Endothelial cell of umbilical vein (primary cell): Measurements from ENCODE around the gene HCAR2. TPM values are rescaled to one million over a fixed set of nuclear protein-coding genes. Genes with fewer than 3 reads are reported as not detected.

Experiments used
- BruUV-seq: library from RNA; stranded (reverse); fragments of 400-500 nt; replicated peaks from 2 replicates; lab custom pipeline; 2021; lab: Mats Ljungman, UMichigan
- CTCF ChIA-PET: fragments of 300-600, 350-600 bp; sonication (Branson Sonifier 250); formaldehyde crosslinking; loops from one replicate; lab custom pipeline; 2021; ENCODE audit warnings: antibody characterized with exemption, inconsistent platforms; lab: Charles Lee
- POLR2A ChIA-PET: fragments of 300-600, 350-600 bp; sonication (Branson Sonifier 250); formaldehyde crosslinking; loops from one replicate; lab custom pipeline; 2021; ENCODE audit warnings: antibody characterized with exemption, inconsistent platforms; lab: Charles Lee
- DNase-seq: peaks from one replicate; pipeline ENCODE4 v3.0.0-alpha.2; 2011; ENCODE audit warnings: low read depth, low spot score
- FAIRE-seq: peaks from 2 replicates; lab custom pipeline; 2011; peaks lifted over from hg19 to GRCh38; lab: Jason Lieb, UNC
- H2AFZ ChIP-seq: 2 replicates; pipeline ENCODE4 v1.6.0; 2012; ENCODE audit warnings: low read depth, low read length, control low read depth, inconsistent platforms
- H3K27ac ChIP-seq: 2 replicates; pipeline ENCODE4 v1.5.1; 2011; ENCODE audit warnings: low read depth, mild to moderate bottlenecking, control low read depth, low read length, moderate library complexity; ENCODE audit not compliant: insufficient read depth
- H3K27me3 ChIP-seq, 2 experiments: 2 replicates each; pipeline versions ENCODE4 v1.6.0 to v1.6.1; 2011; ENCODE audit warnings: low read length in 2 of 2, mixed read lengths in 1 of 2; ENCODE audit not compliant: control insufficient read depth in 2 of 2, insufficient read depth in 2 of 2
- H3K36me3 ChIP-seq, 2 experiments: 2 replicates in 1 of 2; 3 replicates in 1 of 2; pipeline ENCODE4 v1.5.1; 2011; ENCODE audit warnings: low read length in 2 of 2, mild to moderate bottlenecking in 1 of 2, moderate library complexity in 1 of 2; ENCODE audit not compliant: control insufficient read depth in 2 of 2, insufficient read depth in 2 of 2; ENCODE audit errors: extremely low read depth in 1 of 2
- H3K4me1 ChIP-seq: 3 replicates; pipeline ENCODE4 v1.5.1; 2011; ENCODE audit warnings: mild to moderate bottlenecking, low read length; ENCODE audit not compliant: control insufficient read depth, insufficient read depth; ENCODE audit errors: extremely low read depth
- H3K4me2 ChIP-seq: 2 replicates; pipeline ENCODE4 v1.6.1; 2011; ENCODE audit warnings: low read length, control low read depth, mixed read lengths; ENCODE audit not compliant: insufficient read depth
- H3K4me3 ChIP-seq, 3 experiments: fragments of 200-600 bp in 1 of 3; sonication (generic), shearing (Covaris generic) in 1 of 3; replicated peaks in 1 of 3; 2 replicates each; pipeline ENCODE4 v1.5.1; 2011 to 2016; ENCODE audit warnings: control low read depth in 3 of 3, low read length in 3 of 3, mild to moderate bottlenecking in 2 of 3, inconsistent platforms in 1 of 3, low read depth in 1 of 3, moderate library complexity in 1 of 3; ENCODE audit not compliant: insufficient read depth in 1 of 3
- H3K79me2 ChIP-seq: 2 replicates; pipeline ENCODE4 v1.6.0; 2012; ENCODE audit warnings: low read length, inconsistent platforms; ENCODE audit not compliant: control insufficient read depth, insufficient read depth
- H3K9ac ChIP-seq: replicated peaks from 2 replicates; pipeline ENCODE3; 2011; ENCODE audit warnings: low read length, control low read depth; ENCODE audit not compliant: insufficient read depth; ENCODE audit errors: extremely low read depth
- H3K9me1 ChIP-seq: replicated peaks from 3 replicates; pipeline ENCODE4 v1.6.0; 2011; ENCODE audit warnings: mild to moderate bottlenecking, low read length; ENCODE audit not compliant: control insufficient read depth, insufficient read depth; ENCODE audit errors: extremely low read depth
- H3K9me3 ChIP-seq: replicated peaks from 2 replicates; pipeline ENCODE4 v1.5.1; 2012; ENCODE audit warnings: low read length, inconsistent platforms; ENCODE audit not compliant: control insufficient read depth, insufficient read depth
- H4K20me1 ChIP-seq: replicated peaks from 2 replicates; pipeline ENCODE3; 2011; ENCODE audit warnings: mild to moderate bottlenecking, low read length; ENCODE audit not compliant: control insufficient read depth, insufficient read depth; ENCODE audit errors: extremely low read depth
- EZH2 ChIP-seq: IDR thresholded peaks from 2 replicates; pipeline ENCODE4 v1.6.1; 2012; ENCODE audit warnings: borderline replicate concordance, low read depth, mild to moderate bottlenecking, moderate library complexity, low read length, inconsistent platforms; ENCODE audit not compliant: severe bottlenecking
- FOS ChIP-seq: IDR thresholded peaks from 2 replicates; pipeline ENCODE4 v1.6.1; 2011; ENCODE audit warnings: mild to moderate bottlenecking, low read length, moderate library complexity, borderline replicate concordance; ENCODE audit not compliant: insufficient read depth
- GATA2 ChIP-seq: IDR thresholded peaks from 2 replicates; pipeline ENCODE4 v1.7.0; 2011; ENCODE audit warnings: low read depth, mild to moderate bottlenecking, moderate library complexity, mixed read lengths, low read length; ENCODE audit not compliant: insufficient read length, insufficient read depth
- JUN ChIP-seq: IDR thresholded peaks from 2 replicates; pipeline ENCODE4 v1.6.1; 2011; ENCODE audit warnings: borderline replicate concordance, low read depth; ENCODE audit not compliant: insufficient read length, insufficient read depth
- MYC ChIP-seq: IDR thresholded peaks from one replicate; pipeline ENCODE4 v1.6.1; 2011; ENCODE audit warnings: mild to moderate bottlenecking, low read depth, low read length
- POLR2A ChIP-seq: IDR thresholded peaks from 2 replicates; pipeline ENCODE4 v1.6.1; 2012; ENCODE audit warnings: low read depth, mild to moderate bottlenecking, control low read depth, low read length
- POLR2AphosphoS5 ChIP-seq: IDR thresholded peaks from 2 replicates; pipeline ENCODE4 v1.6.1; 2012; ENCODE audit warnings: low read depth, mild to moderate bottlenecking, control low read depth, low read length, moderate library complexity; ENCODE audit not compliant: insufficient read depth
- dilution Hi-C: fragments of 300-500 bp; cut with MboI; formaldehyde crosslinking; loops from one replicate; pipeline ENCODE4 v1.15.0; 2019; ENCODE audit warnings: low sequenced_read_pairs; ENCODE audit not compliant: extremely low pct_ligation_motif_present
- intact Hi-C: fragments of 100-400 bp; cut with micrococcal nuclease; formaldehyde crosslinking; loops from one replicate; pipeline ENCODE4 v1.10.0; 2022
- polyA plus RNA-seq, 4 experiments: library from polyadenylated mRNA; depleted of rRNA in 3 of 4; stranded (reverse) in 3 of 4; unstranded in 1 of 4; fragments of >200 nt; gene quantifications; 2 replicates each; pipeline versions ENCODE4 v1.2.1 to v1.2.3, GENCODE V29; 2011 to 2012; ENCODE audit warnings: missing spikeins in 1 of 4
- total RNA-seq: library from RNA; stranded (reverse); gene quantifications from 2 replicates; pipeline ENCODE4 v1.2.3, GENCODE V29; 2021
- TF ChIP-seq, protein P1 (sequence below): IDR thresholded peaks from 2 replicates; pipeline ENCODE4 v1.6.1; 2011; ENCODE audit not compliant: insufficient read depth, insufficient read length
- TF ChIP-seq, protein P2 (sequence below), 2 donors: IDR thresholded peaks; 1 replicate in 1 of 2; 2 replicates in 1 of 2; pipeline ENCODE4 v1.5.1; 2011; ENCODE audit warnings: low read length in 2 of 2, mild to moderate bottlenecking in 2 of 2, moderate library complexity in 2 of 2, control low read depth in 1 of 2, inconsistent platforms in 1 of 2, low read depth in 1 of 2; ENCODE audit not compliant: insufficient read depth in 1 of 2; ENCODE audit errors: extremely low read depth in 1 of 2

Gene HCAR2
- total and polyA plus RNA-seq, 2 donors (not counting 3 experiments of a cell fraction or from before 2014, with no cell fraction given): not detected

GRCh38 chr12:122732170-122732569 is 29.0 kb upstream of the HCAR2 start:
- no peaks in the 10 kb centered on the region for H3K79me2 ChIP-seq
- no peaks in the 10 kb centered on the region for H3K27me3 ChIP-seq
- H3K4me3 ChIP-seq: no peak overlapping the region
- H3K4me2 ChIP-seq: no peak overlapping the region
- intact Hi-C loops: no loop called here
- no peaks in the 10 kb centered on the region for H3K9me3 ChIP-seq
- H3K4me1 ChIP-seq: no peaks in the 10 kb centered on the region
- DNase-seq (no peak), FAIRE-seq (no peak)
- BruUV-seq: no TSS peak
- H2AFZ ChIP-seq: no peak overlapping the region
- no peaks in the 10 kb centered on the region for H3K36me3 ChIP-seq
- CTCF ChIA-PET: interaction anchor here (2.2 kb wide), 1 partner anchor 94 kb away, joined by 13 read pairs; no protein-coding TSS in a partner anchor
- no peak overlapping the region for H3K9ac ChIP-seq
- dilution Hi-C loops: no loop called here
- POLR2A ChIA-PET: interaction anchor here (0.6 kb wide), 1 partner anchor 100 kb away, joined by 3 read pairs; no protein-coding TSS in a partner anchor
- TF ChIP-seq POLR2AphosphoS5: no peak
- TF ChIP-seq, protein P1, sequence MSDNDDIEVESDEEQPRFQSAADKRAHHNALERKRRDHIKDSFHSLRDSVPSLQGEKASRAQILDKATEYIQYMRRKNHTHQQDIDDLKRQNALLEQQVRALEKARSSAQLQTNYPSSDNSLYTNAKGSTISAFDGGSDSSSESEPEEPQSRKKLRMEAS: no peak
- TF ChIP-seq FOS: no peak
- TF ChIP-seq GATA2: no peak
- TF ChIP-seq JUN: no peak
- no peak for TF ChIP-seq EZH2
- no peak for TF ChIP-seq POLR2A
- no peak for TF ChIP-seq MYC
- TF ChIP-seq, protein P2, sequence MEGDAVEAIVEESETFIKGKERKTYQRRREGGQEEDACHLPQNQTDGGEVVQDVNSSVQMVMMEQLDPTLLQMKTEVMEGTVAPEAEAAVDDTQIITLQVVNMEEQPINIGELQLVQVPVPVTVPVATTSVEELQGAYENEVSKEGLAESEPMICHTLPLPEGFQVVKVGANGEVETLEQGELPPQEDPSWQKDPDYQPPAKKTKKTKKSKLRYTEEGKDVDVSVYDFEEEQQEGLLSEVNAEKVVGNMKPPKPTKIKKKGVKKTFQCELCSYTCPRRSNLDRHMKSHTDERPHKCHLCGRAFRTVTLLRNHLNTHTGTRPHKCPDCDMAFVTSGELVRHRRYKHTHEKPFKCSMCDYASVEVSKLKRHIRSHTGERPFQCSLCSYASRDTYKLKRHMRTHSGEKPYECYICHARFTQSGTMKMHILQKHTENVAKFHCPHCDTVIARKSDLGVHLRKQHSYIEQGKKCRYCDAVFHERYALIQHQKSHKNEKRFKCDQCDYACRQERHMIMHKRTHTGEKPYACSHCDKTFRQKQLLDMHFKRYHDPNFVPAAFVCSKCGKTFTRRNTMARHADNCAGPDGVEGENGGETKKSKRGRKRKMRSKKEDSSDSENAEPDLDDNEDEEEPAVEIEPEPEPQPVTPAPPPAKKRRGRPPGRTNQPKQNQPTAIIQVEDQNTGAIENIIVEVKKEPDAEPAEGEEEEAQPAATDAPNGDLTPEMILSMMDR (IDR thresholded peaks at IDR 0.05; ENCODE audit: extremely low read depth in 1 of 2, insufficient read depth in 1 of 2, low read depth in 1 of 2, low read length in 2 of 2): no peak
- no peaks in the 10 kb centered on the region for H4K20me1 ChIP-seq
- no peaks in the 10 kb centered on the region for H3K9me1 ChIP-seq
- no peak overlapping the region for H3K27ac ChIP-seq
